Measurements from ENCODE around the gene TIGD1.

The TIGD1 gene

DNA sequence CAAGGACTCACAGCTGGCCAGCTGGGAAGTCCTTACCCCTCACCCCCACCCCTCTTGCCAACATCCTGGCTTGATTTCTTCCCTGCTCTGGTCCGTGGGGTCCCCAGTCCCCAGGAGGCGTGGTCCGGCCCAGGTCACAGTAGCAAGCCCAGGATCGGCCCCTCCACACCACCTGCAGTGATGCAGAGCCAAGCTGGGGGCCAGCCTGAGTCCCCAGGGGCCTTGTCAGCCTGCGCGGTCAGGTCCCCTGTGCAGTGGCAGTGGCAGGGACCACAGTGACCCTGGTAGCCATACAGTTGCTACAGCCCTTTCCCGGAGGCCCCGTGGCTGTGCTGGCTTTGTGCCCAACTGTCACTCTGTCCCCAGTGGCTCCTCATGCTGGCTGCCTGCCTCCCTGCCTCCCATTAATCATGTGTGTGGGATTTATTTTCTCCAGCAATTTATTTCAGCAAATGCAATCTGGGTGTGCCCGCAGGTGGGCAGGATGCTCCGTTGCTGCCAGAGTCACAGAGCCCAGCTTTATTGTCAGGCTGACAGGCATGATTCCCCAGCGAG is 38.9 kb downstream of the TIGD1 start:
- no peak for ATAC-seq
- Mint-ChIP-seq H3K27ac (no peak overlapping the region), H3K4me3 (no peak overlapping the region), H3K9me3 (peaks cover 3% of the 10 kb centered on the region), H3K4me1 (no peaks in the 10 kb centered on the region), H3K36me3 (no peaks in the 10 kb centered on the region), H3K27me3 (peaks cover 30% of the 10 kb centered on the region)

DNA sequence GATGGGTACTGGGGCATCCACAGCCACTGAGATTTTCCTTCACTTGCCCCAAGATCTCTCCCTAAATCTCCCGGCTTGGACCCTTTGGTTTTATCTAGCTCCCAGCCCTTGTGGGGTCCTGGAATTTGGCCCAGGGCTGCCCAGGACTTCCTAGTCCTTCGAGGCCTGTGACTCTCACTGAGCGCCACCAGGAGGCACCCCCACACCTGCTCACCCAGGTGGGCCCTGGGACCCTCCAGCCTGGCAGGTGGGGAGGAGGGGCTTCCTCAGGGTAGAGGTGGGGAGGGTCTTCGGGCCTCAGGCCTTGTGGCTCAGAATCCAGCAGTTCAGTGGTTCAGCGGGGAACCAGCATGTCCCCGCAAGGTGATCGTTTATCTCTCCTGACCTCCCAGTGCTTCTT is 42.1 kb downstream of the TIGD1 start:
- Mint-ChIP-seq H3K27ac (no peak overlapping the region), H3K27me3 (peaks cover 45% of the 10 kb centered on the region), H3K36me3 (no peaks in the 10 kb centered on the region), H3K9me3 (peaks cover 3% of the 10 kb centered on the region), H3K4me1 (peaks cover 7% of the 10 kb centered on the region), H3K4me3 (no peak overlapping the region)
- no peak for ATAC-seq

DNA sequence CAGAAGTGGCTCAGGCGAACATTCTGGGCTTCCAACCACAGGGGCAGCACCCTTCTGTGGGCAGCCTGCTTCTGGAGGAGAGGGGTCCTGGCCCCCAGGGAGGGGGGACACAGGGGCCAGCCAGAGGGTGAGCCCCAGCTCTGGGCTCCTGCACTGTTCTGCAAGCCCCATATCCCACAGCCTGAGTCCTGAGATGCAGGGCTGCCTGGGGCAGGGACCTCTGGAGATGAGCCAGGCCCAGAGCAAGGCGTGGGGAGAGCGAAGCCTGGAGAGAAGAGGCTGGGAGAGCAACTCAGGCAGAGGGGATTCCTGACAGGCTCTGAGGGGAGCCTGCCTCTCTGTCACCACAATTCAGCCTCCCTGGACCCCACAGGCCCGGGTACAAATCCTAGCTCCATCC is 43.6 kb downstream of the TIGD1 start:
- H3K27me3 Mint-ChIP-seq, result peaks cover 47% of the 10 kb centered on the region
- ATAC-seq, result no peak
- no peak overlapping the region for H3K27ac Mint-ChIP-seq
- no peak overlapping the region for H3K4me3 Mint-ChIP-seq
- no peaks in the 10 kb centered on the region for H3K36me3 Mint-ChIP-seq
- peaks cover 15% of the 10 kb centered on the region for H3K4me1 Mint-ChIP-seq
- peaks cover 3% of the 10 kb centered on the region for H3K9me3 Mint-ChIP-seq

DNA sequence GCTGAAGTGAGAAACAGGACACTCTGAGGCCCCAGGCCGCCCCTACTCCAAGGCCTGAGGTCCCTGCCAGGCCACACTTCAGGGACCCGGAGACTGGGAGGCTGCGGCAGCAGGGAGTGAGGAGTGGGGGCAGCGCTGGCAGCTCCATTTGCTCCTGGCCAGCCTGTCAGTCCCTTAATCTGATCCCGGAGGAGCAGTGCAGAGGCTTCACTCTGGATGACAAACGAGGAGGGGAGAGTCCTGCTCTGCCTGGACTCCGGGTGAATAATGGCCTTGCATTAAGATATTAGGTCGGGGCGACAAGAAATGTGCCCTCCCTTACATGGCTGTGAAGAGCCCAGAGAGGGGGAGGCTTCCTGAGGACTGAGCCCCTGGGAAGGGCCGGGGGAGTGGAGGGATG is 44.5 kb downstream of the TIGD1 start:
- Mint-ChIP-seq H3K4me3 (no peak overlapping the region), H3K4me1 (peaks cover 15% of the 10 kb centered on the region), H3K9me3 (peaks cover 3% of the 10 kb centered on the region), H3K27me3 (peaks cover 49% of the 10 kb centered on the region), H3K36me3 (no peaks in the 10 kb centered on the region), H3K27ac (no peak overlapping the region)
- ATAC-seq, result no peak

DNA sequence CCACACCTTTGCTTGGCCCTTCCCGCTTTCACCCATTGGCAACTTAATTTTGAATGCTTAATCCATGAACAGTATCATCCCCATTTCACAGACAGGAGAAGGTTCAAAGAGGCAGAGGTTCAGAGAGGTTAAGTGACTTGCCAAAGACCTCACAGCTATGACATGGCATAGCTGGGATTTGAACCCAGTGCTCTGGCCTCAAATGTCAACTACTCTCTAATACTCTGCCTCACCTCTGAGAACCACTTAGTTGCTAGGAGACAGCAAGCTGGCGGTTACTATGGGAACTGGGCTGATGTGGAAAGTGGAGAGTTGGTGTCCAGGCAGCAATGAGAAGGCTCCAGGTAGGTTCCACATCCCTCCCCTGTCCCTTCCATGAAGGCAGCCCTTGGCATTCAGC is 45.9 kb downstream of the TIGD1 start:
- ATAC-seq, result no peak
- Mint-ChIP-seq H3K9me3 (no peaks in the 10 kb centered on the region), H3K4me3 (no peak overlapping the region), H3K27ac (no peak overlapping the region), H3K36me3 (no peaks in the 10 kb centered on the region), H3K27me3 (peaks cover 59% of the 10 kb centered on the region), H3K4me1 (peaks cover 15% of the 10 kb centered on the region)

DNA sequence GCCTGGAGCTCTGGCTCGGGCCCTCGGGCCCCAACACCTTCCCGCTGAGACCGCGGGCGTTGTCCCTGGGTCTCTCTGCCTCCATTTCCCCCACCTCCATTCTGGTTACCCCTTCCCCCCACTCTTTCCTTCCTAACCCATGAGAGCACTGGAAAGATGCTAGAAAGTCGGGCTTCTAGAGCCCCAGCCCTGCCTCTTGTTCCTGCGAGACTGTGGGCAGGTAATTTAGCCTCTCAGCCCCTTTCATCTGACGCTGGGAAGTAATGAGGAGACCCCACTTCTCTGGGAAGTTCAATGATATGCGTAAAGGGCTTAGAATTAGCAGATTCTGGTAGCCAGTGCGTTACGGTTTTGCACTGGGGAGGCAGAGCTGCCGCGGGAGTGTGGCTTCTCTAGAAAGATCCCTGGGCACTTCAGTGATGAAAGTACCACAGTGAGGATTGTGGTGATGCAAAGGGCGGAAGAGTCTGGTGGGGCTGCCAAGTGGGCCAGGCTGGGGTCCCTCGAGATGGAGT is 46.5 kb downstream of the TIGD1 start:
- peaks cover 64% of the 10 kb centered on the region for H3K27me3 Mint-ChIP-seq
- no peaks in the 10 kb centered on the region for H3K36me3 Mint-ChIP-seq
- no peak overlapping the region for H3K27ac Mint-ChIP-seq
- peak overlapping the region; percentile 53 for H3K4me3 Mint-ChIP-seq
- ATAC-seq, result no peak
- no peaks in the 10 kb centered on the region for H3K9me3 Mint-ChIP-seq
- H3K4me1 Mint-ChIP-seq, result peaks cover 15% of the 10 kb centered on the region

DNA sequence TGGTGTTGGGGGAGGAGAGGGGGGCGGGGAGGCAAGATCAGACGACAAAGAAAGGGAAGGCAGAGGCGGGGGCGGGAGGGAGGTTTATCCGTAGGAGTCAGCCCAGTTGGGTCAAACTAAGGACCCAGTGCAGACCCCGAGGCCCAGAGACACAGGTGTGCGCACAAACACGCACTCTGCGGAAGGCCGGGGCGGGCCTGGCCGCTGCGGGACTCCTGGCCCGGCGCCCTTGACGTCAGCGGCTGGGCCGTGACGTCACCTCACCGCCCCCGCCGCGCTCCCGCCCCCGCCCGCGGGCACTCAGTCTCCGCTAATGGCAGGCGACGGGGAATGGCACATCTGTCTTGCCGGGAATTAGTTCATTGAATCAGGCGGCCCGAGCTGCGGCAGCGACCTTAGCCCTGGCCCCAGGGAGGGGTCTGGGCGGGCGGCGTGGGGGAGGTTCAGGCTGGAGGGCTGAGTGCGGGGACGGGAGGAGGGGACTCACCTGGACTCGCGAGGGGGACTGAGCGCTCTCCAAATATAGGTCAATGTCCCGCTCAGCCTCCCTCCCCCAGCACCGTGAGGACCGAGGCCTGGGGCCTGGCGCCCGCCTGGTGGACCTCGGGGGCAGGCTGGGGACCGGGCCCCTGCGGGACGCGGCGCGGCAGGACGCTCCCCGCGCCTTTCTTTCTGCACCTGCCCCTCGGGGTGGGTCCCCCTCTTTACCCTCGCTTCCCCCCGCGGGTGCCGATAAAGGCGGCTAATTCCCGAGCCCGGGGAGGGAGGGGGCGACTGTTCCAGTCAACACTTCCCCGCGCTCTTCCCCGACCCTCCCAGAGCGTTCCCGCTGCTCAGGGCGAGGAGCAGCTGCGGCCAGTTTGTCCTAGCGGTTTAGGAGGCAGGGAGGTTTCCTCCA is 47.2 kb downstream of the TIGD1 start:
- peak overlapping the region; percentile 76 for H3K27ac Mint-ChIP-seq
- peaks cover 15% of the 10 kb centered on the region for H3K4me1 Mint-ChIP-seq
- no peaks in the 10 kb centered on the region for H3K9me3 Mint-ChIP-seq
- peak overlapping the region; percentile 53 for H3K4me3 Mint-ChIP-seq
- H3K36me3 Mint-ChIP-seq, result no peaks in the 10 kb centered on the region
- ATAC-seq, result peak; percentile 14
- H3K27me3 Mint-ChIP-seq, result peaks cover 71% of the 10 kb centered on the region

DNA sequence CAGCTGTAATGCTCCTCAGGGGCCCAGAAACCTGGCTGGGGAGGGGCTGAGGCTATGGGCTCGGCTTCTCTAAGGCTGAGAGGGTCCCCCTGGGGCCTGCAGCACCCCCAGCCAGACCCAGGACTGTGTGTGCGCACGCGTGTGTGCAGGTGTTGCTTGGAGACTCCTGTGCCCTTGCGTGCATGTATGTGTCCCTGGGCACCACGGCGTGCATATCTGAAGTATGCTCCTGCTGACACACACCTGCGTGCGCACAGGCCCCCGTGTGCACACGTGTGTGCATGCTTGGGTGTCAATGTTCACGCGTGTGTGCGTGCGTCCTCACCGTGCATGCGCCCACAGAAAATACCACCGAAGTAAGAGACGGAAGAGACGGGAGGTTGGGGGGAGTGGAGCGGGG is 47.8 kb downstream of the TIGD1 start:
- Mint-ChIP-seq H3K27ac (peak overlapping the region; percentile 76), H3K36me3 (no peaks in the 10 kb centered on the region), H3K27me3 (peaks cover 74% of the 10 kb centered on the region), H3K4me1 (peaks cover 15% of the 10 kb centered on the region), H3K4me3 (peak overlapping the region; percentile 81), H3K9me3 (no peaks in the 10 kb centered on the region)
- ATAC-seq, result peak; percentile 13

- Mint-ChIP-seq H3K27me3 (peaks cover 74% of the 10 kb centered on the region), H3K36me3 (no peaks in the 10 kb centered on the region), H3K4me3 (no peak overlapping the region), H3K27ac (peak overlapping the region; percentile 76), H3K9me3 (no peaks in the 10 kb centered on the region), H3K4me1 (peaks cover 15% of the 10 kb centered on the region)
- ATAC-seq, result no peak
These were observed 48.5 kb downstream of the TIGD1 start for GRCh38 chr2:232501794-232502390.

DNA sequence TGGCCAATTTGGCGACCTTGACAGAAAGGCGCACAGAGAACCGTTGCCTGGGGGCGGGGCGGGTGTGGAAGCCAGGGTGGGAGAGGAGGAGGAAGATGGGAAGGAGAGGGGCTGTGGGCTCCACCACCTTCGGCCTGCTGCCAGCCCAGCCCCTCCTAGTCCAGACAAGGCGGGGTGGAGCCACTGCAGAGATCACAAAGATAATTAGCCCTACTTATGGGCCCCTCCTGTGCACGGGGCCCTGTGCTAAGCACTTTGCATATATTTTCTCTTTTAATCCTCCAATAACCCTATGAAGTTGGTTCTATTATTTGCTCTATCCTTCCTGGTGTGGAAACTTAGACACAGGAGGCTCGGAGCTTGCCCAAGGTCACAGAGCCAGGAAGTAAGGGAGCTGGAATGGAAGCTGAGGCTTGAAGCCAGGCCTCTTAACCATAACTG is 49.0 kb downstream of the TIGD1 start:
- Mint-ChIP-seq H3K9me3 (no peaks in the 10 kb centered on the region), H3K4me1 (peaks cover 15% of the 10 kb centered on the region), H3K4me3 (no peak overlapping the region), H3K27me3 (peaks cover 70% of the 10 kb centered on the region), H3K27ac (no peak overlapping the region), H3K36me3 (no peaks in the 10 kb centered on the region)
- no peak for ATAC-seq

GRCh38 chr2:232498452-232498851 is 51.9 kb downstream of the TIGD1 start:
- H3K4me1 Mint-ChIP-seq, result peaks cover 9% of the 10 kb centered on the region
- H3K27me3 Mint-ChIP-seq, result peaks cover 41% of the 10 kb centered on the region
- no peak overlapping the region for H3K27ac Mint-ChIP-seq
- no peak for ATAC-seq
- H3K9me3 Mint-ChIP-seq, result no peaks in the 10 kb centered on the region
- H3K36me3 Mint-ChIP-seq, result no peaks in the 10 kb centered on the region
- no peak overlapping the region for H3K4me3 Mint-ChIP-seq
